B cell (primary cell): ENCODE results near the gene TREM1.

ENCODE experiments used
- EZH2 ChIP-seq: IDR thresholded peaks from 2 replicates; pipeline ENCODE4 v1.6.1; 2012; ENCODE audit warnings: borderline replicate concordance, low read depth, mild to moderate bottlenecking, moderate library complexity, low read length; ENCODE audit not compliant: insufficient read depth, poor library complexity, severe bottlenecking
- TF ChIP-seq, protein P1 (sequence below): fragments of 200-600 bp; IDR thresholded peaks from one replicate; pipeline ENCODE4 v1.8.0; 2022; ENCODE audit warnings: antibody characterized with exemption, mild to moderate bottlenecking

DNA sequence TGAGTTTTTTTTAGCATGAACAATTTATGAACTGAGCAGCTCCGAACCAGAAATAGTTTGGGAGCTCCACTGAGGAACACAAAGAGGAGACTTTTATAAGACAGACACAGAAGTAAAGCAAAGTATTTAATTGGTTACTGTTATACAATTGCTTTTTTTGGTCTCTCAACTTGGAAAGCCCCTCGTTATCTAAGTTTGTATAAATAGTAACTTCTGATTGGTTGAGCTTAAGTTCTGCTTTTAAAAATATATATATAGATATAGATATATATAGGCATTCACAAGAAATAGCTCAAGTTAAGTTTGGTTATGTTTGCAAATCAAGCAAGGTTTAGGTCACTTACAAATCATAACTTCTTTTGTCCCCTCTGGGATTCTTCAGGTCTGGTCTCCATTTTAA lies 28.7 kb upstream of the TREM1 start:
- TF ChIP-seq, protein P1, sequence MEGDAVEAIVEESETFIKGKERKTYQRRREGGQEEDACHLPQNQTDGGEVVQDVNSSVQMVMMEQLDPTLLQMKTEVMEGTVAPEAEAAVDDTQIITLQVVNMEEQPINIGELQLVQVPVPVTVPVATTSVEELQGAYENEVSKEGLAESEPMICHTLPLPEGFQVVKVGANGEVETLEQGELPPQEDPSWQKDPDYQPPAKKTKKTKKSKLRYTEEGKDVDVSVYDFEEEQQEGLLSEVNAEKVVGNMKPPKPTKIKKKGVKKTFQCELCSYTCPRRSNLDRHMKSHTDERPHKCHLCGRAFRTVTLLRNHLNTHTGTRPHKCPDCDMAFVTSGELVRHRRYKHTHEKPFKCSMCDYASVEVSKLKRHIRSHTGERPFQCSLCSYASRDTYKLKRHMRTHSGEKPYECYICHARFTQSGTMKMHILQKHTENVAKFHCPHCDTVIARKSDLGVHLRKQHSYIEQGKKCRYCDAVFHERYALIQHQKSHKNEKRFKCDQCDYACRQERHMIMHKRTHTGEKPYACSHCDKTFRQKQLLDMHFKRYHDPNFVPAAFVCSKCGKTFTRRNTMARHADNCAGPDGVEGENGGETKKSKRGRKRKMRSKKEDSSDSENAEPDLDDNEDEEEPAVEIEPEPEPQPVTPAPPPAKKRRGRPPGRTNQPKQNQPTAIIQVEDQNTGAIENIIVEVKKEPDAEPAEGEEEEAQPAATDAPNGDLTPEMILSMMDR, result no peak
- TF ChIP-seq EZH2, result no peak
